ENCODE data around the gene GRIK4. TPM values are rescaled to one million over a fixed set of nuclear protein-coding genes. Genes with fewer than 3 reads are reported as not detected.
"Not testable (repeated sequence)": the region's sequence is repeated elsewhere in the genome, so short reads cannot be mapped to it uniquely, and the experiment has no call there.

The GRIK4 gene
- total RNA-seq, 2 donors from 2014 or later = 0.05 to 1.7 TPM

DNA sequence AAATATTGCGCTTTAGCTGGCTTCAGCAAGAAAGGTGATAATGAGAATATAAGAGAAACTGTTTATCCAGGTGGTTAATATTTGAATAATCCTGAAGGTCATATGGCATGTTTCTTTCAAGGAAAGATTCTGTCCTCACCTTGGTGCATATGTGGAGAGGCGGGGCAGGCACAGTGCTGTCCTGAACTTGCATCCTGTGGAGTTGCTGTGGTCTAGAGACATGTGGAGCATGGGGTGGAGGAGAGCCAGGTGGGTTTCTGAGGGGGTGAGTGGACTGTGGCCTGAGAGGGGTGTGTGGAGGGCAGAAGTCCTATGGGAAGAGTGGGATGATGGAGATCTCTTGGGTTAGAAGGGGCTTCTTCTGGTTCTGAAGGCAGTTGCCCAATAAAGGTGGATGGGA, 65.5 kb downstream of the GRIK4 start:
- intact Hi-C loops (cut with DNase I) = no loop called here
- no peak overlapping the region for H3K4me3 ChIP-seq
- TF ChIP-seq, protein P1, sequence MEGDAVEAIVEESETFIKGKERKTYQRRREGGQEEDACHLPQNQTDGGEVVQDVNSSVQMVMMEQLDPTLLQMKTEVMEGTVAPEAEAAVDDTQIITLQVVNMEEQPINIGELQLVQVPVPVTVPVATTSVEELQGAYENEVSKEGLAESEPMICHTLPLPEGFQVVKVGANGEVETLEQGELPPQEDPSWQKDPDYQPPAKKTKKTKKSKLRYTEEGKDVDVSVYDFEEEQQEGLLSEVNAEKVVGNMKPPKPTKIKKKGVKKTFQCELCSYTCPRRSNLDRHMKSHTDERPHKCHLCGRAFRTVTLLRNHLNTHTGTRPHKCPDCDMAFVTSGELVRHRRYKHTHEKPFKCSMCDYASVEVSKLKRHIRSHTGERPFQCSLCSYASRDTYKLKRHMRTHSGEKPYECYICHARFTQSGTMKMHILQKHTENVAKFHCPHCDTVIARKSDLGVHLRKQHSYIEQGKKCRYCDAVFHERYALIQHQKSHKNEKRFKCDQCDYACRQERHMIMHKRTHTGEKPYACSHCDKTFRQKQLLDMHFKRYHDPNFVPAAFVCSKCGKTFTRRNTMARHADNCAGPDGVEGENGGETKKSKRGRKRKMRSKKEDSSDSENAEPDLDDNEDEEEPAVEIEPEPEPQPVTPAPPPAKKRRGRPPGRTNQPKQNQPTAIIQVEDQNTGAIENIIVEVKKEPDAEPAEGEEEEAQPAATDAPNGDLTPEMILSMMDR (IDR thresholded peaks at IDR 0.05) = no peak
- TF ChIP-seq POLR2A (IDR thresholded peaks at IDR 0.05) = no peak
- no peak for TF ChIP-seq POLR2AphosphoS5 (IDR thresholded peaks at IDR 0.05)
- H3K27ac ChIP-seq = no peak overlapping the region
- DNase-seq (ENCODE audit: low spot score) = no peak
- no peaks in the 10 kb centered on the region for H3K36me3 ChIP-seq
- no peaks in the 10 kb centered on the region for H3K27me3 ChIP-seq (replicated peaks; ENCODE audit: insufficient read depth)
- 95% methylated on average over 2 of the region's 2 CpGs for WGBS
- H3K9me3 ChIP-seq = no peaks in the 10 kb centered on the region
- no peaks in the 10 kb centered on the region for H3K4me1 ChIP-seq (replicated peaks)

DNA sequence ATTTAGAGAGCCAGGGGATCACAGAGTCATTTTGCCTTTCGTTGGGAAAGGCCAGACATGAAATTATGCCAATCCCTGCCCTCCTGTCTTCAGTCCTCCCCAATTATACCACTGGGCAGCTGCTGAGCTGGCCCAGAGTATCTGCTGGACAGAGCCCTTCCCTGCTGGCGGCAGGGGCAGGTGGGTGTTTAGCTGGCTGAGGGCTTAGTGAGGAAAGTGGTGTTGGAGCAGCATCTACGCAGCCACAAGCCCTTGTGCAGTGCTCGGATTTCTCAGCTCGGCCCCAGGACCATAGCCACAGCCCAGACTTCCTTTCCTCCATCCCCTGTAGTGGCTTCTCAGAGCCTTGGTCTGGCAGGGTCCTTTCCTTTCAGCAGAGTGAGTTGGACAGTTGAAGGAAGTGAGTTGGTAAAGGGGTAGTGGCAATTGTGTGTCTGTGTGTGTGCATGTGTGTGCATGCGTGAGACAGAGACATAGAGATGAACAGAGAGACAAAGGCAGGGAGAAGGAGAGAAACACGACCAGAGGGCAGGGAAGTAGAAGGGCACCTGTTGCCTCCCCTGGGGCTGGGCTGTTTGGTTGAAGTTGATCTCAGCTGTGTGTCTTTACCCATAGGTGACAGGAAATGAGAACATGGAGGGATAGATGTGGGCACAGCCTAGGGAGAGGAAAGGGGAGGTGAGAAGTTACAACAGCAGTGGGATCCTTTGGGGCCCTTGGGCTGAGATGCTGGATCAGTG, 66.2 kb downstream of the GRIK4 start:
- WGBS = 78% methylated on average over 7 of the region's 7 CpGs
- no peak for DNase-seq (ENCODE audit: low spot score)

DNA sequence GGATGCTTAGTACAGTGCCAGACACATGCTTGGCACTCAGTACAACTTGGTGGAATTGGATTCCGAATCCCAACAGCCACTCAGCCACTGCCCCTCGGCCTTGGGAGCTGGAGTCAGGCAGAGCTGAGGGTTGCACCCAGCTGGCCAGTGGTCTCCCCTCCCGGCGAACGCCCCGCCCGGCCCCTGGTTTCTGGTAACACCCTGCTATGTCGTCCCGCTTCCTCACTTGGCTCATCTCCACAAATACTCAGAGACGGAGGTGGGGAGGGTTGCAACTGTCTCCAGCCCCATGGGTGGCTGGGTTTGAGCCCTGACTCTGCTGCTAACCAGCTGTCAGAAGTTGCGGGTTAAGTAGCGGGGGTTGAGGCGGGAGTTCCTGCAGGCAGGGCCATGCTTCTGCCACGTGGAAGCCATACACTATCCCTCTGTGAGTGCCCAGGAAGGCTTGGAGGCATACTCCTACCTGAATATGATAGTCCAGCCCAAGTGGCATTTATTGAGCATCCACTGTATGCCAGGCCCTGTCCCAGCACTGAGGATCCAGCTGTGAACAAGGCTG, 67.1 kb downstream of the GRIK4 start:
- DNase-seq (ENCODE audit: low spot score) = no peak
- Histone ChIP-seq H3K4me1 (replicated peaks) (no peaks in the 10 kb centered on the region), H3K9me3 (no peaks in the 10 kb centered on the region), H3K27ac (no peak overlapping the region), H3K27me3 (replicated peaks; ENCODE audit: insufficient read depth) (no peaks in the 10 kb centered on the region), H3K36me3 (no peaks in the 10 kb centered on the region), H3K4me3 (no peak overlapping the region)
- TF ChIP-seq POLR2A (IDR thresholded peaks at IDR 0.05) = no peak
- TF ChIP-seq POLR2AphosphoS5 (IDR thresholded peaks at IDR 0.05) = no peak
- TF ChIP-seq, protein P1 (IDR thresholded peaks at IDR 0.05) = no peak
- WGBS = 81% methylated on average over 14 of the region's 14 CpGs
- intact Hi-C loops (cut with DNase I) = no loop called here

More for the DNA sequence above, 66.2 kb downstream of the GRIK4 start:
- no peaks in the 10 kb centered on the region for H3K4me1 ChIP-seq (replicated peaks)
- intact Hi-C loops (cut with DNase I) = no loop called here
- no peaks in the 10 kb centered on the region for H3K36me3 ChIP-seq
- H3K27ac ChIP-seq = no peak overlapping the region
- H3K9me3 ChIP-seq = no peaks in the 10 kb centered on the region
- TF ChIP-seq POLR2A (IDR thresholded peaks at IDR 0.05) = no peak
- no peak for TF ChIP-seq POLR2AphosphoS5 (IDR thresholded peaks at IDR 0.05)
- TF ChIP-seq, protein P1 (IDR thresholded peaks at IDR 0.05) = no peak
- no peaks in the 10 kb centered on the region for H3K27me3 ChIP-seq (replicated peaks; ENCODE audit: insufficient read depth)
- no peak overlapping the region for H3K4me3 ChIP-seq

DNA sequence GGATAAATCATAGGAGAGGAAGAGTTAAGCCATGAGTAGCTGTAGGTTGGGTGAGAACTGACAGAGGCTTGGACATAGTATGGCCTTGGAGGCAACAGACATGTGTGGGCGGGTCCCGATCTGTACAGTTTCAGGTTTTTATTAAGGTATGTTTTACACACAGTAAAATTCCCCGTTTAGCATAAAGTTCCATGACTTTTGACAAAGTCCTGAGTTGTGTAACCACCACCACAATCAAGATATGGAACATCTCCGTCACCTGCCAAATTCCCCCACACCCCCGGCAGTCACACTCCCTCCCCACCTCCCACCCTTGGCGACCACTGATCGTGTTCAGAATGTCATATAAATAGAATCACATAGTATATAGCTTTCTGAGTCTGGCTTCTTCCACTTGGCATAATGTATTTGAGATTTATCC, 68.1 kb downstream of the GRIK4 start:
- Histone ChIP-seq H3K4me1 (replicated peaks) (no peaks in the 10 kb centered on the region), H3K4me3 (no peak overlapping the region), H3K9me3 (no peaks in the 10 kb centered on the region), H3K27me3 (replicated peaks; ENCODE audit: insufficient read depth) (no peaks in the 10 kb centered on the region), H3K36me3 (no peaks in the 10 kb centered on the region), H3K27ac (no peak overlapping the region)
- no peak for DNase-seq (ENCODE audit: low spot score)
- 41% methylated on average over 7 of the region's 7 CpGs for WGBS
- intact Hi-C loops (cut with DNase I) = no loop called here
- TF ChIP-seq POLR2AphosphoS5 (IDR thresholded peaks at IDR 0.05) (no peak), POLR2A (IDR thresholded peaks at IDR 0.05) (no peak)
- TF ChIP-seq, protein P1 (IDR thresholded peaks at IDR 0.05) = no peak

DNA sequence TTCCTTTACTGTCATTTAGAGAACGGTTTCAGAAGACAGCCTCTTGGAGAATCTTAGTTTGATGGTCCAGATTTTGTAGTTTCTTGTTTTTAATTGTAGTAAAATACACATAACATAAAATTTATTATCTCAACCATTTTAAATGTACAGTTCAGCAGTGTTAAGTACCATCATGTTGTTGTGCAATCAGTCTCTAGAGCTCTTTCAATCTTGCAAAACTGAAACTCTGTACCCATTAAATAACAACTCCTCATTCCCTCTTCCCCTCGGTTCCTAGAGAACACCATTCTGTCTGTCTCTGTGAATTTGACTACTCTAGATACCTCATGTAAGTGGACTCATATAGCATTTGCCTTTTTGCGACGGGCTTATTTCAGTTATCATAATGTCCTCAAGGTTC, 69.8 kb downstream of the GRIK4 start:
- Histone ChIP-seq H3K4me3 (no peak overlapping the region), H3K27ac (no peak overlapping the region), H3K9me3 (no peaks in the 10 kb centered on the region), H3K36me3 (no peaks in the 10 kb centered on the region), H3K27me3 (replicated peaks; ENCODE audit: insufficient read depth) (no peaks in the 10 kb centered on the region), H3K4me1 (replicated peaks) (no peaks in the 10 kb centered on the region)
- intact Hi-C loops (cut with DNase I) = no loop called here
- WGBS = 50% methylated on average over 4 of the region's 4 CpGs
- DNase-seq (ENCODE audit: low spot score) = no peak
- TF ChIP-seq POLR2AphosphoS5 (IDR thresholded peaks at IDR 0.05) = no peak
- TF ChIP-seq, protein P1 (IDR thresholded peaks at IDR 0.05) = no peak
- TF ChIP-seq POLR2A (IDR thresholded peaks at IDR 0.05) = no peak

DNA sequence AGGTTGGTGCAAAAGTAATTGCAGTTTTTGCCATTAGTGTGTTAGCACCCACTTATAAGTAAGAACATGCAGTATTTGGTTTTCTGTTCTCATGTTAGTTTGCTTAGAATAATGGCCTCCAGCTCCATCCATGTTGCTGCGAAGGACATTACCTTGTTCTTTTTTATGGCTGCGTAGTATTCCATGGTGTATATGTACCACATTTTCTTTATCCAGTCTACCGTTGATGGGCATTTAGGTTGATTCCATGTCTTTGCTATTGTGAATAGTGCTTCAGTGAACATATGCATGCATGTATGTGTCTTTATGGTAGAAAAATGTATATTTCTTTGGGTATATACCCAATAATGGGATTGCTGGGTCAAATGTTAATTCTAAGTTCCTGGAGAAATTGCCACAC, 71.0 kb downstream of the GRIK4 start:
- H3K4me3 ChIP-seq; H3K27me3 ChIP-seq (replicated peaks; ENCODE audit: insufficient read depth); H3K27ac ChIP-seq; H3K4me1 ChIP-seq (replicated peaks); DNase-seq (ENCODE audit: low spot score); intact Hi-C loops (cut with DNase I); H3K9me3 ChIP-seq; H3K36me3 ChIP-seq: not testable (repeated sequence)
- 94% methylated on average over 3 of the region's 3 CpGs for WGBS
